PC-9 (cell line): Measurements from ENCODE around the gene DUSP2. TPM values are rescaled to one million over a fixed set of nuclear protein-coding genes. Genes with fewer than 3 reads are reported as not detected.

ENCODE experiments used
- BruUV-seq: library from RNA; stranded (reverse); fragments of 400-500 nt; replicated peaks from 2 replicates; lab custom pipeline; 2021; lab: Mats Ljungman, UMichigan
- CTCF ChIA-PET: fragments of 300-600 bp; sonication (Branson Sonifier 250); formaldehyde crosslinking; loops from one replicate; lab custom pipeline; 2022; ENCODE audit warnings: antibody characterized with exemption; lab: Charles Lee
- POLR2A ChIA-PET: fragments of 300-600 bp; sonication (Branson Sonifier 250); formaldehyde crosslinking; loops from one replicate; lab custom pipeline; 2022; ENCODE audit warnings: antibody characterized with exemption; ENCODE audit not compliant: unreplicated experiment; lab: Charles Lee
- DNase-seq, 2 experiments: peaks; one replicate each; pipeline versions ENCODE4 v3.0.0 to v3.0.0-alpha.2; 2015 to 2022; ENCODE audit warnings: mixed read lengths in 1 of 2
- H2AFZ ChIP-seq: fragments of 200-600 bp; sonication (generic); 2 replicates; pipeline ENCODE4 v1.8.1; 2017; ENCODE audit warnings: antibody characterized with exemption
- H3F3A ChIP-seq: fragments of 200-600 bp; sonication (generic); 2 replicates; pipeline ENCODE4 v1.8.1; 2017; ENCODE audit warnings: antibody characterized with exemption, mild to moderate bottlenecking, low read depth; ENCODE audit not compliant: insufficient read depth
- H3K27ac ChIP-seq: fragments of 200-600 bp; sonication (generic); 2 replicates; pipeline ENCODE4 v1.6.1; 2016; ENCODE audit warnings: mixed run types
- H3K27me3 ChIP-seq: fragments of 200-600 bp; sonication (generic); 2 replicates; pipeline ENCODE4 v1.6.1; 2016; ENCODE audit warnings: low read depth, mixed run types; ENCODE audit not compliant: insufficient read depth
- H3K36me3 ChIP-seq: fragments of 200-600 bp; sonication (generic); 2 replicates; pipeline ENCODE4 v1.6.1; 2016; ENCODE audit warnings: low read depth, mixed run types
- H3K4me1 ChIP-seq: fragments of 200-600 bp; sonication (generic); replicated peaks from 2 replicates; pipeline ENCODE4 v1.6.1; 2016; ENCODE audit warnings: mixed run types; ENCODE audit not compliant: insufficient read depth
- H3K4me2 ChIP-seq: fragments of 200-600 bp; sonication (generic); 2 replicates; pipeline ENCODE4 v1.6.1; 2017; ENCODE audit warnings: mixed run types
- H3K4me3 ChIP-seq: fragments of 200-600 bp; sonication (generic); 2 replicates; pipeline ENCODE4 v1.6.1; 2016; ENCODE audit warnings: mixed run types
- H3K79me2 ChIP-seq: fragments of 200-600 bp; sonication (generic); 2 replicates; pipeline ENCODE4 v1.6.1; 2017; ENCODE audit warnings: low read depth, mixed run types
- H3K9me2 ChIP-seq: fragments of 200-600 bp; sonication (generic); 2 replicates; pipeline ENCODE4 v1.8.1; 2017; ENCODE audit warnings: mild to moderate bottlenecking; ENCODE audit not compliant: insufficient read depth
- H3K9me3 ChIP-seq: fragments of 200-600 bp; sonication (generic); 2 replicates; pipeline ENCODE4 v1.8.1; 2016; ENCODE audit warnings: low read depth; ENCODE audit not compliant: insufficient read depth
- H4K20me1 ChIP-seq: fragments of 200-600 bp; sonication (generic); 2 replicates; pipeline ENCODE4 v1.8.1; 2017; ENCODE audit not compliant: insufficient read depth
- EZH2 ChIP-seq: fragments of 200-600 bp; sonication (generic); IDR thresholded peaks from 2 replicates; pipeline ENCODE4 v1.8.0; 2017; ENCODE audit warnings: antibody characterized with exemption, low read depth
- intact Hi-C: fragments of 100-400 bp; cut with micrococcal nuclease; formaldehyde crosslinking; loops from one replicate; pipeline ENCODE4 v1.10.0; 2022; ENCODE audit not compliant: unreplicated experiment
- total RNA-seq: library from RNA; stranded (reverse); gene quantifications from 2 replicates; pipeline ENCODE4 v1.2.3, GENCODE V29; 2021
- TF ChIP-seq, protein P1 (sequence below): fragments of 200-600 bp; sonication (generic); conservative IDR thresholded peaks from 2 replicates; pipeline ENCODE4 v1.6.1; 2017; ENCODE audit warnings: mixed run types, antibody characterized with exemption, mild to moderate bottlenecking, moderate library complexity

The DUSP2 gene
- total RNA-seq, 1 experiment from 2014 or later = 4.0 TPM

DNA sequence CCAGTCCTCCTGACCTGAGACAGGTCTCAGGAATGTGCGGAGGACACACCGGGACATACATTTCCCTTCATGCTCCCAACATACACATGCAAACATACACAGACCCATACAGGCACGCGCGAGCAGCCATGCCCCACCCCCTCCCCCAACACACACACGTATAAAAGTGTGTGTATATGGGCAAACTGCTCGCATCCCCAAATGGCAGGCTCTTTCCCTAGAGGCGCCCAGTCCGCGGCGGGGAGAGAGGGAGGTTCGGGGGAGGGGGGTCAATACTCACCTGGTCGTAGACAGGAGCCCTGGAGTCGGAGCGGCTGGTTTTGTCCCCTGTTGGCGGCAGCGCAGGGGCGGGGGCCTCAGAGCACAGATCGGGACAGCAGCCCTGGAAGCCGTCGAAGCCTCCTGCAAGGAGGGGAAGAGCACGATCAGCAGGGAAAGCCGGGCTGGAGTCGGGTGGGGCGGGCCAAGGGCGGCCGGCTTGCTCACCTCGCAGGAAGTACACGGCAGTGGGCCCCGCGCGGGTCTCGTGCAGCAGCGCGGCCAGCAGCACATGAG is 682 bp downstream of the DUSP2 start:
- Histone ChIP-seq H3K79me2 (peaks cover 12% of the 10 kb centered on the region; the same call in 1 of the 2 replicates), H3K4me2 (peak overlapping the region; percentile 92), H3K27ac (no peak overlapping the region), H2AFZ (peak overlapping the region; percentile 88), H3K9me2 (no peaks in the 10 kb centered on the region), H3K4me1 (peaks cover 13% of the 10 kb centered on the region), H3K9me3 (no peaks in the 10 kb centered on the region), H3K4me3 (peak overlapping the region; percentile 73), H3K36me3 (no peaks in the 10 kb centered on the region; the same call in 1 of the 2 replicates), H4K20me1 (no peaks in the 10 kb centered on the region), H3K27me3 (no peaks in the 10 kb centered on the region), H3F3A (peaks cover 20% of the 10 kb centered on the region; the same call in 1 of the 2 replicates)
- TF ChIP-seq, protein P1, sequence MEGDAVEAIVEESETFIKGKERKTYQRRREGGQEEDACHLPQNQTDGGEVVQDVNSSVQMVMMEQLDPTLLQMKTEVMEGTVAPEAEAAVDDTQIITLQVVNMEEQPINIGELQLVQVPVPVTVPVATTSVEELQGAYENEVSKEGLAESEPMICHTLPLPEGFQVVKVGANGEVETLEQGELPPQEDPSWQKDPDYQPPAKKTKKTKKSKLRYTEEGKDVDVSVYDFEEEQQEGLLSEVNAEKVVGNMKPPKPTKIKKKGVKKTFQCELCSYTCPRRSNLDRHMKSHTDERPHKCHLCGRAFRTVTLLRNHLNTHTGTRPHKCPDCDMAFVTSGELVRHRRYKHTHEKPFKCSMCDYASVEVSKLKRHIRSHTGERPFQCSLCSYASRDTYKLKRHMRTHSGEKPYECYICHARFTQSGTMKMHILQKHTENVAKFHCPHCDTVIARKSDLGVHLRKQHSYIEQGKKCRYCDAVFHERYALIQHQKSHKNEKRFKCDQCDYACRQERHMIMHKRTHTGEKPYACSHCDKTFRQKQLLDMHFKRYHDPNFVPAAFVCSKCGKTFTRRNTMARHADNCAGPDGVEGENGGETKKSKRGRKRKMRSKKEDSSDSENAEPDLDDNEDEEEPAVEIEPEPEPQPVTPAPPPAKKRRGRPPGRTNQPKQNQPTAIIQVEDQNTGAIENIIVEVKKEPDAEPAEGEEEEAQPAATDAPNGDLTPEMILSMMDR = no peak
- TF ChIP-seq EZH2 = no peak
- intact Hi-C loops = loop anchor here (2.0 kb wide), 1 partner anchor 64 kb away; the partner anchor contains the start of gene STARD7
- no peak for DNase-seq
- ChIA-PET POLR2A (no interaction called here), CTCF (no interaction called here)
- no TSS peak for BruUV-seq

DNA sequence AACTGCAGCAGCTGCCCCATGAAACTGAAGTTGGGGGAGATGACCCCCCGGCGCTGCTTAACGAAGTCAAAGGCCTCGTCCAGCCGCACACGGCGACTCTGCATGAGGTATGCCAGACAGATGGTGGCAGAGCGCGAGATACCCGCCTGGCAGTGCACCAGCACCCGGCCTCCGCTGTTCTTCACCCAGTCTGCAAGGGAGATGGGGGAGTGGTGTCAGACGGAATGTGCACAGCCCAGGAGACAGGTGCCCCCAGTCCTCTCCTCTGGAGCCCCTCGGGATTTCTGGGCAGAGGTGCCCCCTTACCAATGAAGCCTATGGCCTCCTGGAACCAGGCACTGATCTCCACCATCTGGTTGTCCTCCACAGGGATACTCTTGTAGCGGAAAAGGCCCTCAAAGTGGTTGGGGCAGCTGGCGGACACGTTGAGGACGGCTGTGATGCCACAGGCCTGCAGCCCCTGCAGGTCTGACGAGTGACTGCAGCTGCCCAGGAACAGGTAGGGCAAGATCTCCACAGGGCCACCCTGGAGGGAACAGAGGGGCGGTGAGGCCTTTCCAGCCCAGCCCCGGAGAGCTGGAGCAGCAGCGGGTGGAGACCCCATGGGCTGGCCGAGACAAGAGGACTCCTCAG is 1.3 kb downstream of the DUSP2 start:
- TSS peak; percentile 47 for BruUV-seq

DNA sequence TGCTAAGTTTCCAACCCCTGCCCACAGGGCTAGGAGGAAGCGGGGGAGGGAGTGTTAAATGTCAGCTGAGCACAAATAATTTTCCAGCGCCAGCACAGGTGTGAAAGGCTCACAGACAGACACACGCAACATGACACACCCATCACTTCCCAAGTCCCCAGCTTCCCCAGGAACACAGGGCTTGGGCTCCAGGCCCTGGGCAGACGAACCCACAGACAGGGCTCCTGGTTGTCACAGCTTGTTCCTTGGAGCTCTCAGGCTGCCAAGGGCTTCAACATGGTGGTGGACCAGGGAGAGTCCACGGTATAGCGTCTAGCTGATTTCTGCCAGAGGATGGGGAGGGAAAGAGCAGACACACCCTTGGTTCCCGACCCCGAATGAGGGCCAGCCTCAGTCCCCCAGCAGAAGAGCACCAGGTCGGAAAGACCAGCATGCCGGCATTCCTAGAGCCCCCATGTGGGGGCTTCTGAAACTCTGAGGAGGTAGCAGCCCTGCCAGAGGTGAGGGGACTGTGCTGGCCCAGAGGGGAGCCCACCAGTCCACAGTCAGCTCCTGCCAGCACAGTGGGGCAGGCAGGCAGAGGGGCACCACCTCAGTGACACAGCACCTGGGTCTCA is 1.9 kb downstream of the DUSP2 start:
- Histone ChIP-seq H3K9me2 (no peaks in the 10 kb centered on the region), H3K4me1 (peaks cover 22% of the 10 kb centered on the region), H3K36me3 (no peaks in the 10 kb centered on the region; the same call in 1 of the 2 replicates), H3K9me3 (no peaks in the 10 kb centered on the region), H3K27me3 (no peaks in the 10 kb centered on the region), H3K4me2 (peak overlapping the region; percentile 92), H4K20me1 (no peaks in the 10 kb centered on the region), H3F3A (peaks cover 19% of the 10 kb centered on the region; the same call in 1 of the 2 replicates), H3K4me3 (no peak overlapping the region), H3K27ac (no peak overlapping the region), H3K79me2 (peaks cover 12% of the 10 kb centered on the region; the same call in 1 of the 2 replicates), H2AFZ (no peak overlapping the region)
- no TSS peak for BruUV-seq
- TF ChIP-seq EZH2 = no peak
- TF ChIP-seq, protein P1 = no peak
- DNase-seq = no peak
- CTCF ChIA-PET = no interaction called here
- POLR2A ChIA-PET = no interaction called here
- intact Hi-C loops = no loop called here

More for the DNA sequence above, 1.3 kb downstream of the DUSP2 start:
- Histone ChIP-seq H3K9me3 (no peaks in the 10 kb centered on the region), H3K4me2 (peak overlapping the region; percentile 92), H3K4me1 (peaks cover 18% of the 10 kb centered on the region), H3K36me3 (no peaks in the 10 kb centered on the region; the same call in 1 of the 2 replicates), H3K27ac (no peak overlapping the region), H3K79me2 (peaks cover 12% of the 10 kb centered on the region; the same call in 1 of the 2 replicates), H3K4me3 (peak overlapping the region; percentile 73), H3K27me3 (no peaks in the 10 kb centered on the region), H2AFZ (peak overlapping the region; percentile 88), H3K9me2 (no peaks in the 10 kb centered on the region), H4K20me1 (no peaks in the 10 kb centered on the region), H3F3A (peaks cover 20% of the 10 kb centered on the region; the same call in 1 of the 2 replicates)
- TF ChIP-seq EZH2 = no peak
- TF ChIP-seq, protein P1 = peak; percentile 67; the same call in 1 of the 2 replicates
- CTCF ChIA-PET = no interaction called here
- DNase-seq = peak; percentile 49 to 55
- POLR2A ChIA-PET = no interaction called here
- intact Hi-C loops = loop anchor here (2.0 kb wide), 1 partner anchor 65 kb away; the partner anchor contains the start of gene STARD7
